Measurements from ENCODE around the gene FSTL4. TPM values are rescaled to one million over a fixed set of nuclear protein-coding genes. Genes with fewer than 3 reads are reported as not detected.

FSTL4 gene
- total RNA-seq, 1 experiment from 2014 or later, result 2.7 TPM

- Histone ChIP-seq H3K4me3 (ENCODE audit: low read depth, low read length) (no peak overlapping the region), H3K9me3 (no peaks in the 10 kb centered on the region), H3K4me1 (no peaks in the 10 kb centered on the region), H3K36me3 (ENCODE audit: control insufficient read depth, insufficient read depth, low read length) (no peaks in the 10 kb centered on the region), H3K27me3 (replicated peaks; ENCODE audit: control insufficient read depth, insufficient read depth, low read length) (no peaks in the 10 kb centered on the region)
- no TSS peak for BruUV-seq (replicated peaks)
- Mint-ChIP-seq H3K4me3 (ENCODE audit: unreplicated experiment) (no peak overlapping the region), H3K36me3 (ENCODE audit: insufficient read depth, unreplicated experiment) (no peaks in the 10 kb centered on the region), H3K9me3 (ENCODE audit: unreplicated experiment) (no peaks in the 10 kb centered on the region), H3K4me1 (ENCODE audit: low read depth, unreplicated experiment) (no peaks in the 10 kb centered on the region), H3K27ac (ENCODE audit: unreplicated experiment) (no peak overlapping the region), H3K27me3 (ENCODE audit: insufficient read depth, unreplicated experiment) (no peaks in the 10 kb centered on the region)
- CTCF ChIA-PET, result interaction anchor here (1.1 kb wide), 1 partner anchor 34 kb away, joined by 3 read pairs; no protein-coding TSS in a partner anchor
- POLR2A ChIA-PET, result no interaction called here
- TF ChIP-seq CTCF (IDR thresholded peaks at IDR 0.05; ENCODE audit: insufficient read depth in 1 of 2, low read depth in 1 of 2, low read length in 1 of 2, severe bottlenecking in 1 of 2, unreplicated experiment in 1 of 2), result no peak
- no peak for DNase-seq
- intact Hi-C loops (cut with micrococcal nuclease; ENCODE audit: unreplicated experiment), result no loop called here
Measured at GRCh38 chr5:133253070-133253469, 359.3 kb downstream of the FSTL4 start.

- H3K4me3 ChIP-seq (ENCODE audit: low read depth, low read length), result no peak overlapping the region
- H3K9me3 Mint-ChIP-seq (ENCODE audit: unreplicated experiment), result no peaks in the 10 kb centered on the region
- intact Hi-C loops (cut with micrococcal nuclease; ENCODE audit: unreplicated experiment), result no loop called here
- H3K4me3 Mint-ChIP-seq (ENCODE audit: unreplicated experiment), result no peak overlapping the region
- H3K36me3 ChIP-seq (ENCODE audit: control insufficient read depth, insufficient read depth, low read length), result no peaks in the 10 kb centered on the region
- CTCF ChIA-PET, result interaction anchor here (0.7 kb wide), 1 partner anchor 169 kb away, joined by 3 read pairs; no protein-coding TSS in a partner anchor
- POLR2A ChIA-PET, result no interaction called here
- no peaks in the 10 kb centered on the region for H3K36me3 Mint-ChIP-seq (ENCODE audit: insufficient read depth, unreplicated experiment)
- H3K9me3 ChIP-seq, result no peaks in the 10 kb centered on the region
- no peak for DNase-seq
- no peaks in the 10 kb centered on the region for H3K27me3 ChIP-seq (replicated peaks; ENCODE audit: control insufficient read depth, insufficient read depth, low read length)
- H3K27ac Mint-ChIP-seq (ENCODE audit: unreplicated experiment), result no peak overlapping the region
- no peaks in the 10 kb centered on the region for H3K4me1 Mint-ChIP-seq (ENCODE audit: low read depth, unreplicated experiment)
- no peak for TF ChIP-seq CTCF (IDR thresholded peaks at IDR 0.05; ENCODE audit: insufficient read depth in 1 of 2, low read depth in 1 of 2, low read length in 1 of 2, severe bottlenecking in 1 of 2, unreplicated experiment in 1 of 2)
- H3K27me3 Mint-ChIP-seq (ENCODE audit: insufficient read depth, unreplicated experiment), result no peaks in the 10 kb centered on the region
- no peaks in the 10 kb centered on the region for H3K4me1 ChIP-seq
- BruUV-seq (replicated peaks), result no TSS peak
Measured at GRCh38 chr5:133252133-133252480, 360.2 kb downstream of the FSTL4 start.

- H3K9me3 Mint-ChIP-seq (ENCODE audit: unreplicated experiment), result no peaks in the 10 kb centered on the region
- H3K27ac Mint-ChIP-seq (ENCODE audit: unreplicated experiment), result no peak overlapping the region
- Histone ChIP-seq H3K27me3 (replicated peaks; ENCODE audit: control insufficient read depth, insufficient read depth, low read length) (no peaks in the 10 kb centered on the region), H3K9me3 (no peaks in the 10 kb centered on the region), H3K4me1 (no peaks in the 10 kb centered on the region), H3K36me3 (ENCODE audit: control insufficient read depth, insufficient read depth, low read length) (no peaks in the 10 kb centered on the region), H3K4me3 (ENCODE audit: low read depth, low read length) (no peak overlapping the region)
- ChIA-PET POLR2A (no interaction called here), CTCF (interaction anchor here (0.7 to 1.6 kb wide), 2 partner anchors 140 to 170 kb away, joined by 3 read pairs; no protein-coding TSS in a partner anchor)
- no TSS peak for BruUV-seq (replicated peaks)
- H3K4me1 Mint-ChIP-seq (ENCODE audit: low read depth, unreplicated experiment), result no peaks in the 10 kb centered on the region
- no peaks in the 10 kb centered on the region for H3K36me3 Mint-ChIP-seq (ENCODE audit: insufficient read depth, unreplicated experiment)
- no peak overlapping the region for H3K4me3 Mint-ChIP-seq (ENCODE audit: unreplicated experiment)
- TF ChIP-seq CTCF (IDR thresholded peaks at IDR 0.05; ENCODE audit: insufficient read depth in 1 of 2, low read depth in 1 of 2, low read length in 1 of 2, severe bottlenecking in 1 of 2, unreplicated experiment in 1 of 2), result no peak
- no peaks in the 10 kb centered on the region for H3K27me3 Mint-ChIP-seq (ENCODE audit: insufficient read depth, unreplicated experiment)
- intact Hi-C loops (cut with micrococcal nuclease; ENCODE audit: unreplicated experiment), result no loop called here
- DNase-seq, result no peak
Measured at GRCh38 chr5:133251296-133252132, 360.8 kb downstream of the FSTL4 start.
